GM23248 (cell line): ENCODE measurements around the gene INSIG2.

Experiments
- EZH2 ChIP-seq: fragments of 200-600 bp; sonication (generic); IDR thresholded peaks from 2 replicates; pipeline ENCODE4 v1.6.1; 2018; ENCODE audit warnings: antibody characterized with exemption, mild to moderate bottlenecking; ENCODE audit not compliant: insufficient read depth, poor library complexity, severe bottlenecking
- EZH2phosphoT487 ChIP-seq: fragments of 200-600 bp; sonication (generic); IDR thresholded peaks from 2 replicates; pipeline ENCODE4 v1.6.1; 2018; ENCODE audit warnings: antibody characterized with exemption, moderate library complexity, mild to moderate bottlenecking, low read depth; ENCODE audit not compliant: insufficient read depth

GRCh38 chr2:118127250-118127649, 39.0 kb downstream of the INSIG2 start:
- TF ChIP-seq EZH2 (no peak), EZH2phosphoT487 (no peak)
